ENCODE data around the gene ACYP2. TPM values are rescaled to one million over a fixed set of nuclear protein-coding genes. Genes with fewer than 3 reads are reported as not detected.

Gene ACYP2
- total RNA-seq, 1 donor from 2014 or later: 76.7 TPM

DNA sequence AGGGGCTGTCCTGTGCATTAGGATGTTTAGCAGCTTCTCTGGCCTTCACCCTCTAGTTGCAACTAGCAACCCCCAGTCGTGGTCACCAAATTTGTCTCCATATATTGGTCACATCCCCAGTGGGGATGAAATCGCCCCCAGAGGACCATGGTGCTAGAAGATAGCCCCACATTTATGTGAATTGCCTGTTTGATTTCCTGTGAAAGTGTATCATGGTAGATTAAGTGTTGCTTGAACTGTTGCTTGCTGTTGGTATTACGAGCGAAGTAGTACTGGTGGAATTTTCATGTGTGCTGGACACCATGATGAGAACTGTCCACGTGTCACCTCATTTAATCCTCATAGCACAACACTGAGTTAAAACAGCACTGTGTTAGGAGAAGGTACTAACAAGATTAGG, 81.2 kb downstream of the ACYP2 start:
- no peak for DNase-seq
- Histone ChIP-seq H3K4me3 (no peak overlapping the region), H3K4me1 (no peaks in the 10 kb centered on the region), H3K36me3 (no peaks in the 10 kb centered on the region), H3K27me3 (ENCODE audit: low read depth) (no peaks in the 10 kb centered on the region), H3K27ac (replicated peaks) (no peak overlapping the region), H3K9me3 (replicated peaks) (no peaks in the 10 kb centered on the region)
- intact Hi-C loops (cut with micrococcal nuclease): no loop called here
- TF ChIP-seq, protein P1, sequence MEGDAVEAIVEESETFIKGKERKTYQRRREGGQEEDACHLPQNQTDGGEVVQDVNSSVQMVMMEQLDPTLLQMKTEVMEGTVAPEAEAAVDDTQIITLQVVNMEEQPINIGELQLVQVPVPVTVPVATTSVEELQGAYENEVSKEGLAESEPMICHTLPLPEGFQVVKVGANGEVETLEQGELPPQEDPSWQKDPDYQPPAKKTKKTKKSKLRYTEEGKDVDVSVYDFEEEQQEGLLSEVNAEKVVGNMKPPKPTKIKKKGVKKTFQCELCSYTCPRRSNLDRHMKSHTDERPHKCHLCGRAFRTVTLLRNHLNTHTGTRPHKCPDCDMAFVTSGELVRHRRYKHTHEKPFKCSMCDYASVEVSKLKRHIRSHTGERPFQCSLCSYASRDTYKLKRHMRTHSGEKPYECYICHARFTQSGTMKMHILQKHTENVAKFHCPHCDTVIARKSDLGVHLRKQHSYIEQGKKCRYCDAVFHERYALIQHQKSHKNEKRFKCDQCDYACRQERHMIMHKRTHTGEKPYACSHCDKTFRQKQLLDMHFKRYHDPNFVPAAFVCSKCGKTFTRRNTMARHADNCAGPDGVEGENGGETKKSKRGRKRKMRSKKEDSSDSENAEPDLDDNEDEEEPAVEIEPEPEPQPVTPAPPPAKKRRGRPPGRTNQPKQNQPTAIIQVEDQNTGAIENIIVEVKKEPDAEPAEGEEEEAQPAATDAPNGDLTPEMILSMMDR (IDR thresholded peaks at IDR 0.05; ENCODE audit: borderline replicate concordance): no peak

GRCh38 chr2:54204476-54204875, 89.1 kb downstream of the ACYP2 start:
- intact Hi-C loops (cut with micrococcal nuclease): no loop called here
- DNase-seq: no peak
- Histone ChIP-seq H3K27ac (replicated peaks) (no peak overlapping the region), H3K4me3 (no peak overlapping the region), H3K4me1 (peaks cover 31% of the 10 kb centered on the region), H3K36me3 (no peaks in the 10 kb centered on the region), H3K9me3 (replicated peaks) (no peaks in the 10 kb centered on the region), H3K27me3 (ENCODE audit: low read depth) (no peaks in the 10 kb centered on the region)
- TF ChIP-seq, protein P1 (IDR thresholded peaks at IDR 0.05; ENCODE audit: borderline replicate concordance): no peak

- no peak overlapping the region for H3K4me3 ChIP-seq
- H3K27ac ChIP-seq (replicated peaks): no peak overlapping the region
- peaks cover 36% of the 10 kb centered on the region for H3K4me1 ChIP-seq
- no peaks in the 10 kb centered on the region for H3K27me3 ChIP-seq (ENCODE audit: low read depth)
- TF ChIP-seq, protein P1 (IDR thresholded peaks at IDR 0.05; ENCODE audit: borderline replicate concordance): peak; percentile 77
- H3K9me3 ChIP-seq (replicated peaks): no peaks in the 10 kb centered on the region
- no peak for DNase-seq
- intact Hi-C loops (cut with micrococcal nuclease): no loop called here
- no peaks in the 10 kb centered on the region for H3K36me3 ChIP-seq
Observed at GRCh38 chr2:54206596-54206995, 91.2 kb downstream of the ACYP2 start.

DNA sequence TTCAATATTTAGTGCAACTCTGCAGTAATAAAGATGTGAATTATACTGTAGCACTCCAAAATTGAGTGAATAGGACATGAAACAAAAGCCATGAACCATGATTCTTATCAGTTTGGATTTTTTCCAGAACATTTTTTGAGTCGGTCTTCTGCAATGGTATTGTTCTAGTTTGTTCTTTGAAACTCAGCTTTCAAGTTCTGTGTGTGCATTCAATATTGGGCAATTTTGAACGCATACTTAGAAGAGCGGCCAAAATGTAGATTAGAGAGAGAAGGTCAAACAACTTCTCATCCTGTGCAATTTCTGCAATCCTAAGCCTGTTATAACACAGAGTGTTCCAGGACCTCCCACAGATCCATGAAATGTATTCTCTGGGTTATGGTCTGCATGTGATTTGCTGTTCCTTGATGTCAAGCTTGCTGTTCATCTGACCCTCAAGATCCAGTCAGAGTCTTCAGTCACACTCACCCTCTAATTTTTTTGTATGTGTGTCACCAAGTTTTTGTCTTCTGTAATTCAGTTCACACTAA, 92.3 kb downstream of the ACYP2 start:
- no peak for DNase-seq
- no peaks in the 10 kb centered on the region for H3K9me3 ChIP-seq (replicated peaks)
- peaks cover 41% of the 10 kb centered on the region for H3K4me1 ChIP-seq
- peak overlapping the region; percentile 5 for H3K4me3 ChIP-seq
- intact Hi-C loops (cut with micrococcal nuclease): no loop called here
- TF ChIP-seq, protein P1 (IDR thresholded peaks at IDR 0.05; ENCODE audit: borderline replicate concordance): no peak
- no peaks in the 10 kb centered on the region for H3K27me3 ChIP-seq (ENCODE audit: low read depth)
- H3K36me3 ChIP-seq: no peaks in the 10 kb centered on the region
- H3K27ac ChIP-seq (replicated peaks): peak overlapping the region; percentile 84

GRCh38 chr2:54208364-54209240, 93.2 kb downstream of the ACYP2 start:
- H3K36me3 ChIP-seq: no peaks in the 10 kb centered on the region
- TF ChIP-seq, protein P1 (IDR thresholded peaks at IDR 0.05; ENCODE audit: borderline replicate concordance): no peak
- peak overlapping the region; percentile 84 for H3K27ac ChIP-seq (replicated peaks)
- no peaks in the 10 kb centered on the region for H3K27me3 ChIP-seq (ENCODE audit: low read depth)
- H3K4me3 ChIP-seq: peak overlapping the region; percentile 5
- DNase-seq: no peak
- intact Hi-C loops (cut with micrococcal nuclease): no loop called here
- H3K9me3 ChIP-seq (replicated peaks): no peaks in the 10 kb centered on the region
- peaks cover 41% of the 10 kb centered on the region for H3K4me1 ChIP-seq
